GM12874 (cell line): ENCODE measurements around the gene SCN5A.

ENCODE experiments used
- TF ChIP-seq, protein P1 (sequence below): IDR thresholded peaks from 2 replicates; pipeline ENCODE4 v1.5.1; 2011; ENCODE audit warnings: low read depth, mild to moderate bottlenecking, control low read depth, low read length, moderate library complexity; ENCODE audit not compliant: insufficient read depth

The SCN5A gene

DNA sequence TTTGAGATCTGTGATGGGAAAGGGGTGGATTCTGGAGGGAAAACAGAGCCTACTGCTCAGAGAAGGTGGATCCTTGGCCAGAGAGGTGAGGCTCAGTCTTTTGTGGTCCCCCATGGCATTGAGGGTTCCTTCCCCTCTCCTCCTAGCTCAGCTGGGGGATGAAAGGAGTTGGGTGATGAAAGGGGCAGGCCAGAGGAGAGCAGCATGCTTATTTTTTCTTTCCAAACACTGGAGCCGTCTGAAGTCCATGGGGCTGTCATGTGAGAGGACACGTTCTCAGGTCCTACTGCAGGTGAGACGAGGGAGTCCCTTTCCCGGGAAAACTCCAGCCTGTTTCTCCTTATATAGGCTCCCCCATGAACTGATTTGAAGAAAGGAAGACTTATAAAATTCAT lies 71.4 kb downstream of the SCN5A start:
- TF ChIP-seq, protein P1, sequence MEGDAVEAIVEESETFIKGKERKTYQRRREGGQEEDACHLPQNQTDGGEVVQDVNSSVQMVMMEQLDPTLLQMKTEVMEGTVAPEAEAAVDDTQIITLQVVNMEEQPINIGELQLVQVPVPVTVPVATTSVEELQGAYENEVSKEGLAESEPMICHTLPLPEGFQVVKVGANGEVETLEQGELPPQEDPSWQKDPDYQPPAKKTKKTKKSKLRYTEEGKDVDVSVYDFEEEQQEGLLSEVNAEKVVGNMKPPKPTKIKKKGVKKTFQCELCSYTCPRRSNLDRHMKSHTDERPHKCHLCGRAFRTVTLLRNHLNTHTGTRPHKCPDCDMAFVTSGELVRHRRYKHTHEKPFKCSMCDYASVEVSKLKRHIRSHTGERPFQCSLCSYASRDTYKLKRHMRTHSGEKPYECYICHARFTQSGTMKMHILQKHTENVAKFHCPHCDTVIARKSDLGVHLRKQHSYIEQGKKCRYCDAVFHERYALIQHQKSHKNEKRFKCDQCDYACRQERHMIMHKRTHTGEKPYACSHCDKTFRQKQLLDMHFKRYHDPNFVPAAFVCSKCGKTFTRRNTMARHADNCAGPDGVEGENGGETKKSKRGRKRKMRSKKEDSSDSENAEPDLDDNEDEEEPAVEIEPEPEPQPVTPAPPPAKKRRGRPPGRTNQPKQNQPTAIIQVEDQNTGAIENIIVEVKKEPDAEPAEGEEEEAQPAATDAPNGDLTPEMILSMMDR, result no peak

- TF ChIP-seq, protein P1, result no peak
Measured at GRCh38 chr3:38577371-38578080, 72.0 kb downstream of the SCN5A start.

GRCh38 chr3:38576526-38577370 lies 72.7 kb downstream of the SCN5A start:
- TF ChIP-seq, protein P1, result no peak

GRCh38 chr3:38576131-38576525 lies 73.4 kb downstream of the SCN5A start:
- TF ChIP-seq, protein P1, result no peak

DNA sequence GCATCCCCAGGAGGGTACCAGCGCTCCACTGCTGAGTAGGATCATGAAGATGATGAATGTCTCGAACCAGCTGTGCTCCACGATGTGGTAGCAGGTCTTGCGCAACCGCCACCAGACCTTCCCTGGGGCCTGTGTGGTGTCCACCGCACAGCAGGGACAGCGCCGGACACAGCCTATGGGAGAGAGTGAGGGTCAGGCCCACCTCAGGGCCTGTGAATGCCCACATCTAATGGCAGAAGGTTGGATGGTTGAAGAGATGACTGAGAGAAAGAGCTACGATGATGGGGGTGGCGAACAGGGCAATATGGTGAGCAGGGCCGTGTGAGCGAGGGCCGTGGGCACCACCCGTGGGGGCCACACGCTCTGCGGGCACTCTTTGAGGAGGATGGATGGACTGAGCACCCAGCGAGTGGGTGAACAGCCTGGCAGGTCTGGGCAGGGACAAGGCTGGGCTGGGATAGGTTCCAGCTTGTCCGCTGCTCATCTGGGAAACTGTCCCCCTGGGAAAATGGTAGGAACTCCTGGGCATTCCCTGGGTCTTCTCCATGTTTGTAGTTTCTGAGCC lies 74.1 kb downstream of the SCN5A start:
- TF ChIP-seq, protein P1, result no peak

DNA sequence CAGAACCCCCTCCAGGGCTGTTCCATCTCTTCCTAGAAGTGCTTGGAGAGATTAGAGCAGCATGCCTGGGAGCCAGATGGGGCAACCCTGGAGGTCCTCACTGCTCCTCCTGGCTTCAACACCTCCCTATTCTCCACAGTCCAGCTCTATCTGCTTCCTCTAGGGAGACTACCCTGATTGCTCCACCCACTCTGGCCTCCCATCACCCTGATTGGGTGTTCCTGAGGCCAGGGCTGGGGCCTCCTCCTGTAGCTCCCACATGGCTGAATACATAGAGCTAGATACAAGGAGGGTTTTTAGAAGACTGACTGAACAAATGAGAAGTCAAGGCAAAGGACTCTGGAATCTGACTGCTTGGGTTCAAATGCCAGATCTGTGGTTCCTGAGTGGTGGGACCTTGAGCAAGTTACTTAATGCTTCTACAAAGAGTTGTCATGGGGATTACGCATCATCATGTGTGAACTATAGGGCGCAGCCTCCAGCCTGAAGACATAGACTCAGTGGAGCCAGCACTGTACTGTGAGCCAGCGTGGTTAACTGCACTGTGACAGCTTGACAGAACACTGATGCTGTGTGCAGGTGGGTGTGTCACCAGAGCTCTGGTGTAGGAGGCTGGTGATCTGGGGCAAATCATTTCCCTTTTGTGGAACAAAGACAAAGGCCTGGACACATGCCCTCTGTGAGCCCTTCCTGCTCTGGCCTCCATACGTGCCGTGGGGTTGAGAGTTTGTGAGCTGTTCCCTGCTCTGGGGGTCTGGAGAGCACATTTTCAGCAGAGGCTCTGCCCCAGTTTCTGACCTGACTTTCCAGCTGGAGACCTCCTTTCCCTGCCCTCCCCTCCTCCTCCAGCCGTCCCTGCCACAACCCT lies 74.8 kb downstream of the SCN5A start:
- TF ChIP-seq, protein P1, result no peak
